GM19372 (cell line): ENCODE data around the gene PSMA4.
"Not testable (repeated sequence)": the region's sequence is repeated elsewhere in the genome, so short reads cannot be mapped to it uniquely, and the experiment has no call there.

Experiments
- ATAC-seq: cut with Tn5 transposase; IDR thresholded peaks from one replicate; pipeline ENCODE4 v1.9.1; 2021; ENCODE audit warnings: mild to moderate bottlenecking, low read depth, moderate library complexity; ENCODE audit not compliant: unreplicated experiment

PSMA4 gene

GRCh38 chr15:78550815-78551214 is 10.6 kb downstream of the PSMA4 start:
- no peak for ATAC-seq

- ATAC-seq: no peak
Observed at GRCh38 chr15:78551902-78552301, 11.7 kb downstream of the PSMA4 start.

- no peak for ATAC-seq
Observed at GRCh38 chr15:78552597-78552996, 12.4 kb downstream of the PSMA4 start.

GRCh38 chr15:78560201-78560600 is 20.0 kb downstream of the PSMA4 start:
- ATAC-seq: not testable (repeated sequence)

GRCh38 chr15:78561490-78561889 is 21.2 kb downstream of the PSMA4 start:
- ATAC-seq: no peak

- ATAC-seq: no peak
Observed at GRCh38 chr15:78563092-78563491, 22.8 kb downstream of the PSMA4 start.

GRCh38 chr15:78564743-78565096 is 24.5 kb downstream of the PSMA4 start:
- ATAC-seq: peak; percentile 10

GRCh38 chr15:78565097-78565950 is 25.1 kb downstream of the PSMA4 start, which contains the start of gene CHRNA5:
CHRNA5 (plus strand) TSS chr15:78565520; CDS start chr15:78565720, 200 bp downstream.
- ATAC-seq: peak; percentile 72

- ATAC-seq: peak; percentile 16
Observed at GRCh38 chr15:78565951-78566774, 25.9 kb downstream of the PSMA4 start.

GRCh38 chr15:78567531-78567930 is 27.3 kb downstream of the PSMA4 start:
- no peak for ATAC-seq

- no peak for ATAC-seq
Observed at GRCh38 chr15:78570710-78571109, 30.5 kb downstream of the PSMA4 start.

GRCh38 chr15:78571382-78571781 is 31.1 kb downstream of the PSMA4 start:
- no peak for ATAC-seq

- ATAC-seq: no peak
Observed at GRCh38 chr15:78573416-78573815, 33.2 kb downstream of the PSMA4 start.

- no peak for ATAC-seq
Observed at GRCh38 chr15:78574944-78575343, 34.7 kb downstream of the PSMA4 start.

GRCh38 chr15:78597583-78597982 is 57.3 kb downstream of the PSMA4 start:
- ATAC-seq: no peak

- no peak for ATAC-seq
Observed at GRCh38 chr15:78598348-78598747, 58.1 kb downstream of the PSMA4 start.

- no peak for ATAC-seq
Observed at GRCh38 chr15:78599189-78599588, 58.9 kb downstream of the PSMA4 start.
